GM18519 (cell line): ENCODE data around the gene IL11.
"Not testable (repeated sequence)": the region's sequence is repeated elsewhere in the genome, so short reads cannot be mapped to it uniquely, and the experiment has no call there.

Source experiments
- ATAC-seq: cut with Tn5 transposase; IDR thresholded peaks from one replicate; pipeline ENCODE4 v1.9.1; 2021; ENCODE audit warnings: mild to moderate bottlenecking, moderate library complexity; ENCODE audit not compliant: unreplicated experiment, low FRiP score

Gene IL11

DNA sequence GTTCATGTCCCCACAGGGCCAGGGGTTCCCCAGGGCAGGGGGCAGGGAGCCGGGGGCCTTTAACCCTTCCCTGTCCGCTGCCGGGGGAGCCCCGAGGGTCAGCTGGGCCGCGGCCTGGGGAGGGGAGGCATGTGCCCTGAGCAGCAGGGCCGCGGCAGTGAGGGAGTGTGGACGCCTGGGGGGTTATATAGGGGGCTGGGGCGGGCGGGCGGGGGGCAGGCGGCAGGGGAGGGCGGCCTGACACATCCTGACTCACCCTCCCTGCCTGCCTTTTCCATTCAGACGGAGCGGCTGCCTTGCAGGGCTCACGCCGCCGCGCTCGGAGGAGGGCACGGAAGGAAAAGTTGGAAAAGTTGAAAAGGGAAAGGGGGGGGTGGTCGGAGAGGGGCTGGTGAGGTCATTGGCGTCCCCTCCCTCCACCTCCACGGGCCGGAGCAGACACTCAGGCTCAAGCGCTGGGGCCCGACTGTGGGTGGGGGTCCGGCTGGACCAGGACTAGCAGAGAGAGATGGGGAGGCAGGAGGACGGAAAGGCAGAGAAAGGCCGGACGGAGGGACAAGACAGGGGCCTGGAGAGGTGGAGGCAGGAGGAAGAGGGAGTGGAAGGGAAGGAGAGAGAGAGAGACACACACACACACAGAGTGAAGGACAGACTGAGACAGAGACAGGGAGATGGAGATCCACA lies at the start of gene IL11:
Gene IL11, minus strand, starts transcription at position 159 of the 684 bp plus-strand sequence. Its CDS starts 153 bp downstream, at position 6.
- no peak for ATAC-seq

DNA sequence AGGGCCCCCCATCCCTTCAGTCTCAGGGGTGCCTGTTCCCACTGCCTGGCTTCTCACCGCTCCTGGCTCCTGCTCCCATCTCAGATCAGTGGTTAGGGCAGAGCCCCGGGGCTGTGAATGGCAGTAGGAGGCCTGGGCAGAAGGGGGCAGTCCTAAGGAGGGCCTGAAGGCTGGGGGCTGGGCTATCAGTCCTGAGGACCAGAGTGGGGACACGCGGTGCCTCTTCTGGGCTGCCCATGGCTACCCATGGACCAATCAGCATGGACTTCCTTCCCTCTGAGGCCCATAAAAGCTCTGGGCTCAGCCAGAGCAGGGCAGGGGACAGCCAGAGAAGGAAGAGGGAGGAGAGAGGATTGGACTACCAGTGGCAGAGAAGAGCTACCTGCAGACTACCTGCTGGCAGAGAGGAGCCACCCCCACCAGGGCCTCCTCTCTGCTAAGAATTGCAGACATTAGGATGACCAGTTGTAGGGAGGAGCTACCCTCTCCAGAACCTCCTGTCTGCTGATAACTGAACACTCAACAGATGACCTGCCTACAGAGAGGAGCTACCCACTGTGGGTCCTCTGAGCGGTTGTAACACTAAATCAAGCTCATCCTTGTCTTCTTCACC lies 49.5 kb upstream of the IL11 start:
- no peak for ATAC-seq

- ATAC-seq, result no peak
Observed at GRCh38 chr19:55419103-55419502, 48.8 kb upstream of the IL11 start.

DNA sequence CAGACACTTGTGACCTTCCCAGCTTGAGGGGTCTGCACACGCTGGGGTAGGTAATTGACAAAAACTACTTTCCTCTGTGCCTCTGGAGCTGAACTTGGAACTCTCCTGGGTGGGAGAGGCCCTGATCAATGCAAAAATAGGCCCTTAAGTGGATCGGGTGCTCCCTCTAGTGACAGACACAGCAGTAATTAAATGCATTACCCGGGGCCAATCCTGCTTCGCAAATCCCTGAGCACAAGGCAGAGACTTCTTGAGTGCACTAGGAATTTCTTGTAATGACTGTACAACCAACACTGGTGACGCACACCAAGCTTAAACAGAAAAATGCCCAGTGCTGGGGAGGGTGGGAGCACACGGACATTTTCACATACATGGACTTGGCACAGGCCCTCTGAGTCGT lies 47.9 kb upstream of the IL11 start:
- ATAC-seq, result no peak

- ATAC-seq, result no peak
Observed at GRCh38 chr19:55410168-55410567, 39.9 kb upstream of the IL11 start.

DNA sequence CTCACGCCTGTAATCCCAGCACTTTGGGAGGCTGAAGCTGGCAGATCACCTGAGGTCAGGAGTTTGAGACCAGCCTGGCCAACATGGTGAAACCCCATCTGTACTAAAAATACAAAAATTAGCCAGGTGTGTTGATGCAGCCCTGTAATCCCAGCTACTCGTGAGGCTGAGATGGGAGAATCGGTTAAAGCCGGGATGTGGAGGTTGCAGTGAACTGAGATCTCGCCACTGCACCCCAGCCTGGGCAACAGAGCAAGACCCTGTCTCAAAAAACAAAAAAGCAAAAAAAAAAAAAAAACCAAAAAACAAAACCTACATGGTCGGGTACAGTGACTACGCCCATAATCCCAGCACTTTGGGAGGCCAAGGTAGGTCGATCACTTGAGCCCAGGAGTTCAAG lies 38.9 kb upstream of the IL11 start:
- ATAC-seq, result not testable (repeated sequence)

DNA sequence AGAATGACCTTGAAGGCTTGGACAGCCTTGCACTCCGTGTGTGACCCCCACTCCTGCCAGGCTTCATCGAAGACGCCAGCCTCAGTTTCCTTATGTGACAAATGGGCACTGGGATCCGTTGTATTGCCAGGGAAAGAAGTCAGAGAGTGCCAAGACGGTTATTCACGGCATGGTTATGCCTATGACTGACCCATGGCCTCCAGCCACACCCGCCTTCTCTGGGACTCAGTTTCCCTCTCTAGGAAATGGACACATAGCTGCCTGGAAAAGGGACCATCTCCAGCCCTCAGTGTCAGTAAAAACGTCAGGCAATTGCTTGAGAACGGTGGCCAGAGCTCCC lies 38.2 kb upstream of the IL11 start:
- ATAC-seq, result no peak

DNA sequence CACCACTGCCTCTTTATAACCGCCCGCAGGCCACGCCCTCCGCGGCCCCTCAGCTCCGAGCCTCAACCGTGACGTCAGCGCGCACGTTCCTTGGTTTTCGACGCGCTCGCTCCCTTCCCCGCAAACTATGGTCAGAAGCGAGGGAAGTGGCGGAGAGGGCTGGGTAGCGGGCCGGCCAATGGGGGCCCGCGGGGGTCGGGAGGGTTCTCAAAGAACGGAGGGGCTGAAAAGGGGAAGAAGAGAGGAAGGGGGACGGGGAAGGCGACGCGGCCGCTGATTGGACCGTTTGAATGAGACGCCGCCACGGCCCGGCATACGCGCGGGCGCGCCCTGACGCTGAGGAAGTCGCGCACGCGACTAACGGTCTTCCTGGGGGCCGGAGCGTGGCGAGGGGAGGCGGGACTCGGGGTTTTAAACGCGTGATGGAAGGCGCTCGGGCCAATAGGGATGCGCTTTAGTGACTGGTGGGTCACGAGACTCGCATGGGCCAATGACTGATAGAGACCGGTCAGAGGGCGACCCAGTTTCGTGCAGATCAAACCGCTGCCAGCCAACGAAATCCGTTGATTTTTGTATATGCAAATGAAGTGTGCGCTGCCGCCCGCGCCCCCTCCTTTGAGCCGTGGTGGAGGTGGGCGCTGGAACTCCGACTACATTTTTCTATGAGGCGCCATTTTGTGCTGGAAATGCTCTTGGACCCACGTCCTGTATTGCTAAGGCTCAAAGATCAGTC lies 37.7 kb upstream of the IL11 start:
- peak; percentile 70 for ATAC-seq

DNA sequence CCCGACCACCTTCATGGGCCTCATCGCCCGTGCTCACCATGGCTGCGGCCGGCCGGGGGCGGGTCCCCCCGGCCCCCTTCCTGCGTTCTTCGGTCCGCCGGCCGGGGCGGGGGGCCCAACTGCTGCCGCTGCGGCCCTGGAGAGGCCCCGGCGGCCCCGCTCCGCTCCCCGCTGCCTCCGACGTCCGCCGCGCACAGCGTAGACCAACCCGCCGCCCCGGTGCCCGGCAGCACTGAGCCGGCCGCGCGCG lies 37.2 kb upstream of the IL11 start, which contains the start of gene UBE2S:
Gene UBE2S, minus strand, starts transcription at position 239 of the 250 bp plus-strand sequence. Its CDS starts 199 bp downstream, at position 40.
- not testable (repeated sequence) for ATAC-seq

DNA sequence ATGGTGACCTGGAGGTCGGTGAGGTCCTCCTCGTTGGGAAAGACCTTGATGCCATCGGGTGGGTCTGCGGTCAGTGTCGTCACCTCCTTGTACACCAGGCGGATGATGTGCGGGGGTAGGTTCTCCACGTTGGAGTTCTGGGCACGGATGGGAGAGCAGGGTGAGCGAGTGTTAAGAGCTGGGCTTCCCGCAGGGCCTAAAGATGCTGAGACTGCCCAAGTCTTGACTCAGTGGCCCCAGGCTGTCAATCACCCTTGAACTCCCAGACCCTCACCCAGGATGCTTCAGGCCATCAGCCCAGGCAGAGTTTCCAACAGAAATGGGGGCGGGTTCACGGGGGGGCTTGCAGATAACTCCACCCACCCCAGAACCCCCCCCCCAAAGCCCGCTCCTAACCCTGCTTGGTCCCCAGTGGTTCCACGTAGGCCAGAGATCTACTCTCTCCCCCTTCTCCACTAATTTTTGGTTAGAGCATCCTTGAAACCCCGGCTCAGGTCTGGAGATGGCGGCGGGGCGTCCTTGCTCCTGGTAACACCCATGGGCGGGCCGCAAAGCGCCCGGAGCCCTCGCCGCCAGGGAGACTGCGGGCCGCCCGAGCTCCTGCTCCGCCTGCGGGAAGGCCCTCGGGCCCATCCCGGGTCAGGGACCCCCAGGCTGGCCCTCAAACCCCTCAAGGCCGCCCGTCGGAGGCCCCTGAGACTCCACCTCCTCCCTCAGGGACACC lies 36.7 kb upstream of the IL11 start:
- ATAC-seq, result peak; percentile 11

DNA sequence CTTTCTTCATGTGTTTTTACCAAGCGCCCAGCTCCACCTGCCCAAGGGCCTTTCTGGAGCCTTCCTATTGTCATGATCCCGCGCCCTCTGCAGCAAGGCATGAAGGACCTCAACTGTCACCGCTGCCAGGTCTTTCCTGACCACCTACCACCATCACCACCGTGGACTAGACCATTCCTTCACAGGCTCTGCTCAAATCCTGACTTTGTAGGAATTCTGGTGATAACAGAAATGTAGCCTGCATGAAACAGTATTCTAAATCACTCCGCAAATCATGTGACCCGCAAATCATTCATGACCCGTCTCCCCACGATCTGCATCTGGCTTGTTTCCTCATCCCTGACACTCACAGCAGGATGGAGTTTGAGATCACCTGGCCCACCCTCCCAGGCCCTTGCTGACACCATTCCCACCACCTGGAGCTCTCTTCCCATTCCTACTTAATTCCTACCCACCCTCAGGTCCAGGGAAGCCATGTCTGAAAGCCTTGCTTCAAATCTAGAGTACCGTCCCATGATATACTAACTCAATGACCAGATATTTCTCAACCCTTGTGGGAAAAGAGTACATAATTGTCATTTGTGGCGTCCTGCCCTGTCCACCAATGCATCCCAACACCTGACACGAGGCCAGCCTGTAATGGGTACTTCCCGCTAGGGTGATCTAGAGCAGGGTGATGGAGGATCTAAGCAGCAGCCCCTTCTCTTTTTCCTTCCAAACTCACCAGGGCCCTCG lies 36.0 kb upstream of the IL11 start:
- no peak for ATAC-seq

DNA sequence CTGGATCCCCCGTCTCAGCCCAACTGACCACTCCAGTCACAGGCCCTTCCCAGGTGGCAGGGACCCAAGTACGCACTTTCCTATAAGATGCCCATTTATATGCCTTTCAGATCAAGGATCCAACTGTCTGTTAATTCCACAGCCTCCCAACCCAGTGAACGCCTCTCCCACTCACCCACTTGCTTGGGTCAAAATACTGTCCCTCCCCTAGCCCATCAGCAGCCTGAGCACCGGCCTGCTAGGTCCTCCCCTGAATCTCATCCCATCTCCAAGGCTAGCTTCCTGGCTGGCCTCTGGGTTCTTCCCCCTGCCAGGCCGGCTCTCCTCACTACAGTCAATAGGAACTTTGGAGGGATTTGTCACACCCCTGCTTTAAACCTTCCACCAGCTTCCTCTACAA lies 35.4 kb upstream of the IL11 start:
- no peak for ATAC-seq

- ATAC-seq, result no peak
Observed at GRCh38 chr19:55402509-55402908, 32.2 kb upstream of the IL11 start.

GRCh38 chr19:55401390-55401789 lies 31.1 kb upstream of the IL11 start:
- ATAC-seq, result not testable (repeated sequence)

- ATAC-seq, result no peak
Observed at GRCh38 chr19:55400281-55401087, 30.2 kb upstream of the IL11 start.

GRCh38 chr19:55398200-55398925 lies 28.1 kb upstream of the IL11 start:
- ATAC-seq, result no peak

GRCh38 chr19:55392820-55393761 lies 22.8 kb upstream of the IL11 start:
- ATAC-seq, result no peak
